GM23338 (cell line): ENCODE measurements around the gene FBXL4. TPM values are rescaled to one million over a fixed set of nuclear protein-coding genes. Genes with fewer than 3 reads are reported as not detected.

Experiments used
- ATAC-seq: fragments of 200-7000 bp; cut with Tn5 transposase; 3 replicates; pipeline ENCODE4 v1.9.1; 2020
- DNase-seq: peaks from one replicate; pipeline ENCODE4 v3.0.0-alpha.2; 2015; ENCODE audit warnings: low spot score
- H2AFZ ChIP-seq: fragments of 200-600 bp; sonication (generic); 2 replicates; pipeline ENCODE4 v1.8.0; 2016; ENCODE audit warnings: antibody characterized with exemption, mild to moderate bottlenecking, moderate library complexity
- H3F3A ChIP-seq: fragments of 200-600 bp; sonication (generic); replicated peaks from 2 replicates; pipeline ENCODE4 v1.8.0; 2017; ENCODE audit warnings: antibody characterized with exemption, mixed run types, low read depth
- H3K27ac ChIP-seq: fragments of 200-600 bp; sonication (generic); 2 replicates; pipeline ENCODE4 v1.6.1; 2016; ENCODE audit warnings: low read depth
- H3K27me3 ChIP-seq: fragments of 200-600 bp; sonication (generic); 2 replicates; pipeline ENCODE4 v1.8.0; 2016; ENCODE audit warnings: mild to moderate bottlenecking, mixed run types, moderate library complexity; ENCODE audit not compliant: insufficient read depth
- H3K36me3 ChIP-seq: fragments of 200-600 bp; sonication (generic); 2 replicates; pipeline ENCODE4 v1.8.0; 2016; ENCODE audit warnings: mild to moderate bottlenecking; ENCODE audit not compliant: insufficient read depth
- H3K4me1 ChIP-seq: fragments of 200-600 bp; sonication (generic); 2 replicates; pipeline ENCODE4 v1.8.0; 2016; ENCODE audit warnings: mild to moderate bottlenecking, moderate library complexity; ENCODE audit not compliant: insufficient read depth
- H3K4me2 ChIP-seq: fragments of 200-600 bp; sonication (generic); 2 replicates; pipeline ENCODE4 v1.7.1; 2017; ENCODE audit warnings: mixed run types
- H3K4me3 ChIP-seq: fragments of 200-600 bp; sonication (generic); 2 replicates; pipeline ENCODE4 v1.6.1; 2016; ENCODE audit warnings: mixed run types
- H3K79me2 ChIP-seq: fragments of 200-600 bp; sonication (generic); replicated peaks from 2 replicates; pipeline ENCODE4 v1.8.0; 2017; ENCODE audit warnings: mild to moderate bottlenecking; ENCODE audit not compliant: insufficient read depth
- H3K9me2 ChIP-seq: fragments of 200-600 bp; sonication (generic); 2 replicates; pipeline ENCODE4 v1.8.0; 2017; ENCODE audit not compliant: insufficient read depth
- H4K20me1 ChIP-seq: fragments of 200-600 bp; sonication (generic); replicated peaks from 2 replicates; pipeline ENCODE4 v1.8.0; 2017; ENCODE audit warnings: mild to moderate bottlenecking; ENCODE audit not compliant: insufficient read depth
- H3K27ac Mint-ChIP-seq: 2 replicates; pipeline ENCODE4 v1.8.0; 2020; ENCODE audit warnings: inconsistent platforms, mild to moderate bottlenecking, moderate library complexity, mixed read lengths
- H3K27me3 Mint-ChIP-seq: 3 replicates; pipeline ENCODE4 v1.8.0; 2022; ENCODE audit warnings: low read depth, mild to moderate bottlenecking, moderate library complexity, mixed read lengths, inconsistent platforms; ENCODE audit not compliant: insufficient read depth, poor library complexity
- H3K36me3 Mint-ChIP-seq: 3 replicates; pipeline ENCODE4 v1.8.0; 2021; ENCODE audit warnings: low read depth, mild to moderate bottlenecking, inconsistent platforms, moderate library complexity, mixed read lengths
- H3K4me1 Mint-ChIP-seq: 3 replicates; pipeline ENCODE4 v1.8.0; 2020; ENCODE audit warnings: mild to moderate bottlenecking, inconsistent platforms, mixed read lengths
- H3K4me3 Mint-ChIP-seq: 3 replicates; pipeline ENCODE4 v1.8.0; 2021; ENCODE audit warnings: moderate library complexity, mild to moderate bottlenecking, inconsistent platforms, mixed read lengths
- H3K9me3 Mint-ChIP-seq: 3 replicates; pipeline ENCODE4 v1.8.0; 2020; ENCODE audit warnings: moderate library complexity, mild to moderate bottlenecking, inconsistent platforms, mixed read lengths
- EZH2phosphoT487 ChIP-seq: fragments of 200-600 bp; sonication (generic); IDR thresholded peaks from one replicate; pipeline ENCODE4 v1.8.1; 2018; ENCODE audit warnings: antibody characterized with exemption; ENCODE audit not compliant: unreplicated experiment
- NANOG ChIP-seq: IDR thresholded peaks from 2 replicates; pipeline ENCODE4 v1.6.1; 2016; ENCODE audit warnings: antibody characterized with exemption, borderline replicate concordance
- POLR2AphosphoS5 ChIP-seq: IDR thresholded peaks from 2 replicates; pipeline ENCODE4 v1.6.1; 2016; ENCODE audit warnings: antibody characterized with exemption, low read depth
- ZNF331 ChIP-seq: fragments of 250-450 bp; sonication (Bioruptor Pico); IDR thresholded peaks from 2 replicates; pipeline ENCODE4 v1.5.0; 2020; ENCODE audit warnings: low read depth, mild to moderate bottlenecking, moderate library complexity
- polyA plus RNA-seq: library from polyadenylated mRNA; unstranded; fragments of >200 nt; fragmentation: Nextera tagmentation; extraction: Ambion mirVana; gene quantifications from 2 replicates; pipeline ENCODE4 v1.2.1, GENCODE V29; 2016
- total RNA-seq: library from RNA; depleted of rRNA; stranded (reverse); fragments of >200 nt; shearing (Covaris generic); gene quantifications from 2 replicates; pipeline ENCODE4 v1.2.3, GENCODE V29; 2014
- TF ChIP-seq, protein P1 (sequence below): IDR thresholded peaks from one replicate; pipeline ENCODE4 v1.6.1; 2018; ENCODE audit warnings: antibody characterized with exemption; ENCODE audit not compliant: unreplicated experiment
- TF ChIP-seq, protein P2 (sequence below), 2 experiments: fragments of 200-600 bp in 1 of 2; sonication (generic) in 1 of 2; conservative IDR thresholded peaks; 2 replicates each; pipeline versions ENCODE4 v1.5.1 to v1.6.1; 2016 to 2017; ENCODE audit warnings: antibody characterized with exemption in 2 of 2, low read depth in 2 of 2, mild to moderate bottlenecking in 2 of 2, moderate library complexity in 1 of 2
- TF ChIP-seq, protein P3 (sequence below): fragments of 250-450 bp; sonication (Bioruptor Pico); IDR thresholded peaks from 2 replicates; pipeline ENCODE4 v1.5.0; 2020; ENCODE audit warnings: mild to moderate bottlenecking, moderate library complexity
- TF ChIP-seq, protein P4 (sequence below): IDR thresholded peaks from 2 replicates; pipeline ENCODE4 v1.6.1; 2016; ENCODE audit warnings: antibody characterized with exemption

Gene FBXL4
- total and polyA plus RNA-seq, 2 experiments from 2014 or later, result 8.5 to 23.4 TPM

DNA sequence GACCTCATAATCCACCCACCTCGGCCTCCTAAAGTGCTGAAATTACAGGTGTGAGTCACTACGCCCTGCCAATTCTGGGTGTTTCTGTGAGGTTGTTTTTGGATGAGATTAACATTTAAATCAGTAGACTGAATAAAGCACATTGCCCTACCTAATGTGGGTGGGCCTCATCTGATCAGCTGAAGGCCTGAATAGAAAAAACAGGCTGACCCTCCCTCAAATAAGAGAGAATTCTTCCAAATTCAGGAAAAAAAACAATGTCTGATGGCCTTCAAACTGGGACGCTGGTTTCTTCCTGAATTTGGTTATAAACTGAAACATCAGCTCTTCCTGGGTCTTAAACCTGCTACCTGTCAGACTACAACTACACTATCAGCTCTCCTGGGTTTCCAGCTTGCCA lies 62.4 kb downstream of the FBXL4 start (continued):
- TF ChIP-seq, protein P1, sequence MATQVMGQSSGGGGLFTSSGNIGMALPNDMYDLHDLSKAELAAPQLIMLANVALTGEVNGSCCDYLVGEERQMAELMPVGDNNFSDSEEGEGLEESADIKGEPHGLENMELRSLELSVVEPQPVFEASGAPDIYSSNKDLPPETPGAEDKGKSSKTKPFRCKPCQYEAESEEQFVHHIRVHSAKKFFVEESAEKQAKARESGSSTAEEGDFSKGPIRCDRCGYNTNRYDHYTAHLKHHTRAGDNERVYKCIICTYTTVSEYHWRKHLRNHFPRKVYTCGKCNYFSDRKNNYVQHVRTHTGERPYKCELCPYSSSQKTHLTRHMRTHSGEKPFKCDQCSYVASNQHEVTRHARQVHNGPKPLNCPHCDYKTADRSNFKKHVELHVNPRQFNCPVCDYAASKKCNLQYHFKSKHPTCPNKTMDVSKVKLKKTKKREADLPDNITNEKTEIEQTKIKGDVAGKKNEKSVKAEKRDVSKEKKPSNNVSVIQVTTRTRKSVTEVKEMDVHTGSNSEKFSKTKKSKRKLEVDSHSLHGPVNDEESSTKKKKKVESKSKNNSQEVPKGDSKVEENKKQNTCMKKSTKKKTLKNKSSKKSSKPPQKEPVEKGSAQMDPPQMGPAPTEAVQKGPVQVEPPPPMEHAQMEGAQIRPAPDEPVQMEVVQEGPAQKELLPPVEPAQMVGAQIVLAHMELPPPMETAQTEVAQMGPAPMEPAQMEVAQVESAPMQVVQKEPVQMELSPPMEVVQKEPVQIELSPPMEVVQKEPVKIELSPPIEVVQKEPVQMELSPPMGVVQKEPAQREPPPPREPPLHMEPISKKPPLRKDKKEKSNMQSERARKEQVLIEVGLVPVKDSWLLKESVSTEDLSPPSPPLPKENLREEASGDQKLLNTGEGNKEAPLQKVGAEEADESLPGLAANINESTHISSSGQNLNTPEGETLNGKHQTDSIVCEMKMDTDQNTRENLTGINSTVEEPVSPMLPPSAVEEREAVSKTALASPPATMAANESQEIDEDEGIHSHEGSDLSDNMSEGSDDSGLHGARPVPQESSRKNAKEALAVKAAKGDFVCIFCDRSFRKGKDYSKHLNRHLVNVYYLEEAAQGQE, result no peak
- no peak for TF ChIP-seq EZH2phosphoT487

DNA sequence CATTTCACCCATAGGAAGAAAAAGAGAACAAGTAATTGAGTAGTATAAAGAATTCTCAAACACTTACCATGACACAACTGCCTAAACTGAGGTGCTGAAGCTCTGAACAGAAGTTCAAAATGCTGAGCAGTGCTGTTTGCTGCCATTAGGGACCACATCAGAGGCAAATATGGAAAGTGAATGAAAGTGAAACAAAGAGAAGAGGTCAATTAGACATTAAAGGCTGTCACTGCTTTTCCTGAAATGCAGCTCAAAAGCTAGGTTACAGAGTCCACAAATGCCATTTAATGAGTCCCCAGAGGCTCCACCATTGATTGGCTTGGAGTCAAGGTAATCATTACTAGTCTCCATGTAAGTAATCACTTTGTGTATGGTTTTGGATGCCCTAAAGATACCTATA lies 67.3 kb downstream of the FBXL4 start:
- H3K4me2 ChIP-seq, result no peak overlapping the region
- no peaks in the 10 kb centered on the region for H3K27me3 ChIP-seq
- H3K4me1 ChIP-seq, result no peaks in the 10 kb centered on the region
- Mint-ChIP-seq H3K4me1 (no peaks in the 10 kb centered on the region), H3K9me3 (no peaks in the 10 kb centered on the region), H3K4me3 (no peak overlapping the region), H3K27ac (no peak overlapping the region), H3K27me3 (no peaks in the 10 kb centered on the region), H3K36me3 (no peaks in the 10 kb centered on the region)
- no peak overlapping the region for H3K4me3 ChIP-seq
- no peaks in the 10 kb centered on the region for H3F3A ChIP-seq
- no peaks in the 10 kb centered on the region for H3K36me3 ChIP-seq
- no peak overlapping the region for H2AFZ ChIP-seq
- ATAC-seq (no peak), DNase-seq (no peak)
- H3K9me2 ChIP-seq, result no peaks in the 10 kb centered on the region
- no peaks in the 10 kb centered on the region for H4K20me1 ChIP-seq
- no peak overlapping the region for H3K27ac ChIP-seq
- H3K79me2 ChIP-seq, result no peaks in the 10 kb centered on the region
- TF ChIP-seq, protein P2, sequence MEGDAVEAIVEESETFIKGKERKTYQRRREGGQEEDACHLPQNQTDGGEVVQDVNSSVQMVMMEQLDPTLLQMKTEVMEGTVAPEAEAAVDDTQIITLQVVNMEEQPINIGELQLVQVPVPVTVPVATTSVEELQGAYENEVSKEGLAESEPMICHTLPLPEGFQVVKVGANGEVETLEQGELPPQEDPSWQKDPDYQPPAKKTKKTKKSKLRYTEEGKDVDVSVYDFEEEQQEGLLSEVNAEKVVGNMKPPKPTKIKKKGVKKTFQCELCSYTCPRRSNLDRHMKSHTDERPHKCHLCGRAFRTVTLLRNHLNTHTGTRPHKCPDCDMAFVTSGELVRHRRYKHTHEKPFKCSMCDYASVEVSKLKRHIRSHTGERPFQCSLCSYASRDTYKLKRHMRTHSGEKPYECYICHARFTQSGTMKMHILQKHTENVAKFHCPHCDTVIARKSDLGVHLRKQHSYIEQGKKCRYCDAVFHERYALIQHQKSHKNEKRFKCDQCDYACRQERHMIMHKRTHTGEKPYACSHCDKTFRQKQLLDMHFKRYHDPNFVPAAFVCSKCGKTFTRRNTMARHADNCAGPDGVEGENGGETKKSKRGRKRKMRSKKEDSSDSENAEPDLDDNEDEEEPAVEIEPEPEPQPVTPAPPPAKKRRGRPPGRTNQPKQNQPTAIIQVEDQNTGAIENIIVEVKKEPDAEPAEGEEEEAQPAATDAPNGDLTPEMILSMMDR (conservative IDR thresholded peaks at IDR 0.05; ENCODE audit: low read depth in 2 of 2), result no peak
- TF ChIP-seq EZH2phosphoT487 (no peak), ZNF331 (CRISPR knock-in tag) (no peak), NANOG (no peak), POLR2AphosphoS5 (no peak)
- TF ChIP-seq, protein P3, sequence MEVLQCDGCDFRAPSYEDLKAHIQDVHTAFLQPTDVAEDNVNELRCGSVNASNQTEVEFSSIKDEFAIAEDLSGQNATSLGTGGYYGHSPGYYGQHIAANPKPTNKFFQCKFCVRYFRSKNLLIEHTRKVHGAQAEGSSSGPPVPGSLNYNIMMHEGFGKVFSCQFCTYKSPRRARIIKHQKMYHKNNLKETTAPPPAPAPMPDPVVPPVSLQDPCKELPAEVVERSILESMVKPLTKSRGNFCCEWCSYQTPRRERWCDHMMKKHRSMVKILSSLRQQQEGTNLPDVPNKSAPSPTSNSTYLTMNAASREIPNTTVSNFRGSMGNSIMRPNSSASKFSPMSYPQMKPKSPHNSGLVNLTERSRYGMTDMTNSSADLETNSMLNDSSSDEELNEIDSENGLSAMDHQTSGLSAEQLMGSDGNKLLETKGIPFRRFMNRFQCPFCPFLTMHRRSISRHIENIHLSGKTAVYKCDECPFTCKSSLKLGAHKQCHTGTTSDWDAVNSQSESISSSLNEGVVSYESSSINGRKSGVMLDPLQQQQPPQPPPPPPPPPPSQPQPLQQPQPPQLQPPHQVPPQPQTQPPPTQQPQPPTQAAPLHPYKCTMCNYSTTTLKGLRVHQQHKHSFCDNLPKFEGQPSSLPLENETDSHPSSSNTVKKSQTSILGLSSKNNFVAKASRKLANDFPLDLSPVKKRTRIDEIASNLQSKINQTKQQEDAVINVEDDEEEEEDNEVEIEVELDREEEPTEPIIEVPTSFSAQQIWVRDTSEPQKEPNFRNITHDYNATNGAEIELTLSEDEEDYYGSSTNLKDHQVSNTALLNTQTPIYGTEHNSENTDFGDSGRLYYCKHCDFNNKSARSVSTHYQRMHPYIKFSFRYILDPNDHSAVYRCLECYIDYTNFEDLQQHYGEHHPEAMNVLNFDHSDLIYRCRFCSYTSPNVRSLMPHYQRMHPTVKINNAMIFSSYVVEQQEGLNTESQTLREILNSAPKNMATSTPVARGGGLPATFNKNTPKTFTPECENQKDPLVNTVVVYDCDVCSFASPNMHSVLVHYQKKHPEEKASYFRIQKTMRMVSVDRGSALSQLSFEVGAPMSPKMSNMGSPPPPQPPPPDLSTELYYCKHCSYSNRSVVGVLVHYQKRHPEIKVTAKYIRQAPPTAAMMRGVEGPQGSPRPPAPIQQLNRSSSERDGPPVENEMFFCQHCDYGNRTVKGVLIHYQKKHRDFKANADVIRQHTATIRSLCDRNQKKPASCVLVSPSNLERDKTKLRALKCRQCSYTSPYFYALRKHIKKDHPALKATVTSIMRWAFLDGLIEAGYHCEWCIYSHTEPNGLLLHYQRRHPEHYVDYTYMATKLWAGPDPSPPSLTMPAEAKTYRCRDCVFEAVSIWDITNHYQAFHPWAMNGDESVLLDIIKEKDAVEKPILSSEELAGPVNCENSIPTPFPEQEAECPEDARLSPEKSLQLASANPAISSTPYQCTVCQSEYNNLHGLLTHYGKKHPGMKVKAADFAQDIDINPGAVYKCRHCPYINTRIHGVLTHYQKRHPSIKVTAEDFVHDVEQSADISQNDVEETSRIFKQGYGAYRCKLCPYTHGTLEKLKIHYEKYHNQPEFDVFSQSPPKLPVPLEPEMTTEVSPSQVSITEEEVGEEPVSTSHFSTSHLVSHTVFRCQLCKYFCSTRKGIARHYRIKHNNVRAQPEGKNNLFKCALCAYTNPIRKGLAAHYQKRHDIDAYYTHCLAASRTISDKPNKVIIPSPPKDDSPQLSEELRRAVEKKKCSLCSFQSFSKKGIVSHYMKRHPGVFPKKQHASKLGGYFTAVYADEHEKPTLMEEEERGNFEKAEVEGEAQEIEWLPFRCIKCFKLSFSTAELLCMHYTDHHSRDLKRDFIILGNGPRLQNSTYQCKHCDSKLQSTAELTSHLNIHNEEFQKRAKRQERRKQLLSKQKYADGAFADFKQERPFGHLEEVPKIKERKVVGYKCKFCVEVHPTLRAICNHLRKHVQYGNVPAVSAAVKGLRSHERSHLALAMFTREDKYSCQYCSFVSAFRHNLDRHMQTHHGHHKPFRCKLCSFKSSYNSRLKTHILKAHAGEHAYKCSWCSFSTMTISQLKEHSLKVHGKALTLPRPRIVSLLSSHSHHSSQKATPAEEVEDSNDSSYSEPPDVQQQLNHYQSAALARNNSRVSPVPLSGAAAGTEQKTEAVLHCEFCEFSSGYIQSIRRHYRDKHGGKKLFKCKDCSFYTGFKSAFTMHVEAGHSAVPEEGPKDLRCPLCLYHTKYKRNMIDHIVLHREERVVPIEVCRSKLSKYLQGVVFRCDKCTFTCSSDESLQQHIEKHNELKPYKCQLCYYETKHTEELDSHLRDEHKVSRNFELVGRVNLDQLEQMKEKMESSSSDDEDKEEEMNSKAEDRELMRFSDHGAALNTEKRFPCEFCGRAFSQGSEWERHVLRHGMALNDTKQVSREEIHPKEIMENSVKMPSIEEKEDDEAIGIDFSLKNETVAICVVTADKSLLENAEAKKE (CRISPR knock-in tag), result no peak
- TF ChIP-seq, protein P1, result no peak
- TF ChIP-seq, protein P4, sequence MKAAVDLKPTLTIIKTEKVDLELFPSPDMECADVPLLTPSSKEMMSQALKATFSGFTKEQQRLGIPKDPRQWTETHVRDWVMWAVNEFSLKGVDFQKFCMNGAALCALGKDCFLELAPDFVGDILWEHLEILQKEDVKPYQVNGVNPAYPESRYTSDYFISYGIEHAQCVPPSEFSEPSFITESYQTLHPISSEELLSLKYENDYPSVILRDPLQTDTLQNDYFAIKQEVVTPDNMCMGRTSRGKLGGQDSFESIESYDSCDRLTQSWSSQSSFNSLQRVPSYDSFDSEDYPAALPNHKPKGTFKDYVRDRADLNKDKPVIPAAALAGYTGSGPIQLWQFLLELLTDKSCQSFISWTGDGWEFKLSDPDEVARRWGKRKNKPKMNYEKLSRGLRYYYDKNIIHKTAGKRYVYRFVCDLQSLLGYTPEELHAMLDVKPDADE, result no peak
